Lower leg skin (tissue), 3 donors: Measurements from ENCODE around the gene WWOX.

Experiments used
- POLR2A ChIP-seq, 2 donors: fragments of 450-650 bp; IDR thresholded peaks; one replicate each; pipeline ENCODE4 v1.6.1; 2016 to 2017; ENCODE audit warnings: antibody characterized with exemption in 2 of 2, mild to moderate bottlenecking in 1 of 2, moderate library complexity in 1 of 2
- TF ChIP-seq, protein P1 (sequence below), 3 donors: fragments of 450-650 bp; IDR thresholded peaks; one replicate each; pipeline ENCODE4 v1.5.1; 2016; ENCODE audit warnings: antibody characterized with exemption in 3 of 3, mild to moderate bottlenecking in 3 of 3, moderate library complexity in 2 of 3

DNA sequence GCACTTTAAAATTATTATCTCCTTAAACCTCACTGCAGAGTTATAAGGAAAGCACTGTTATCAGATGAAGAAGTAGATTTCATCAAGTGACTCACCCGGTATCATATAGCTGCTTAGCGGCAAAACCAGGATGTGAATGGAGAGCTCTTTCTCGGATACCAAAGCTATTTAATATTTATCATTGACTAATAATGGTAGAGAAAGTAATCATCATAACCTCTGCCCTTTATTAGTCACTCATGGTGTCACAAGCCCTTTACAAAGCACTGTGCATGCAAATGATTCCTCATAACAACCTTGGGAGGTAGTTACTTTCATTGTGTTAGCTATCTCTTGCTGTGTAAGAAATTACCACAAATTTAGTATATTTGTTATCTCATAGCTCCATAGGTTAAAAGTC lies 908.2 kb downstream of the WWOX start:
- TF ChIP-seq, protein P1, sequence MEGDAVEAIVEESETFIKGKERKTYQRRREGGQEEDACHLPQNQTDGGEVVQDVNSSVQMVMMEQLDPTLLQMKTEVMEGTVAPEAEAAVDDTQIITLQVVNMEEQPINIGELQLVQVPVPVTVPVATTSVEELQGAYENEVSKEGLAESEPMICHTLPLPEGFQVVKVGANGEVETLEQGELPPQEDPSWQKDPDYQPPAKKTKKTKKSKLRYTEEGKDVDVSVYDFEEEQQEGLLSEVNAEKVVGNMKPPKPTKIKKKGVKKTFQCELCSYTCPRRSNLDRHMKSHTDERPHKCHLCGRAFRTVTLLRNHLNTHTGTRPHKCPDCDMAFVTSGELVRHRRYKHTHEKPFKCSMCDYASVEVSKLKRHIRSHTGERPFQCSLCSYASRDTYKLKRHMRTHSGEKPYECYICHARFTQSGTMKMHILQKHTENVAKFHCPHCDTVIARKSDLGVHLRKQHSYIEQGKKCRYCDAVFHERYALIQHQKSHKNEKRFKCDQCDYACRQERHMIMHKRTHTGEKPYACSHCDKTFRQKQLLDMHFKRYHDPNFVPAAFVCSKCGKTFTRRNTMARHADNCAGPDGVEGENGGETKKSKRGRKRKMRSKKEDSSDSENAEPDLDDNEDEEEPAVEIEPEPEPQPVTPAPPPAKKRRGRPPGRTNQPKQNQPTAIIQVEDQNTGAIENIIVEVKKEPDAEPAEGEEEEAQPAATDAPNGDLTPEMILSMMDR (IDR thresholded peaks at IDR 0.05) = no peak
- no peak for TF ChIP-seq POLR2A (IDR thresholded peaks at IDR 0.05)
